NB4 (cell line): ENCODE measurements around the gene MRE11.

Source experiments
- DNase-seq: peaks from one replicate; pipeline ENCODE4 v3.0.0; 2010; ENCODE audit warnings: low read depth
- H3K4me3 ChIP-seq: one replicate; pipeline ENCODE4 v1.5.1; 2011; ENCODE audit warnings: mild to moderate bottlenecking, low read depth, low read length, moderate library complexity
- MYC ChIP-seq: IDR thresholded peaks from 2 replicates; pipeline ENCODE4 v1.6.1; 2011; ENCODE audit warnings: low read depth, low read length
- POLR2A ChIP-seq: IDR thresholded peaks from 2 replicates; pipeline ENCODE4 v1.6.1; 2011; ENCODE audit warnings: mild to moderate bottlenecking; ENCODE audit not compliant: insufficient read length; ENCODE audit errors: extremely low read depth
- TF ChIP-seq, protein P1 (sequence below): IDR thresholded peaks from 2 replicates; pipeline ENCODE4 v1.6.1; 2011; ENCODE audit warnings: low read depth, low read length
- TF ChIP-seq, protein P2 (sequence below): IDR thresholded peaks from one replicate; pipeline ENCODE4 v1.5.1; 2012; ENCODE audit warnings: low read depth, low read length

The MRE11 gene

GRCh38 chr11:94533206-94533605, 39.6 kb upstream of the MRE11 start:
- H3K4me3 ChIP-seq: no peak overlapping the region
- TF ChIP-seq POLR2A (no peak), MYC (no peak)
- TF ChIP-seq, protein P1, sequence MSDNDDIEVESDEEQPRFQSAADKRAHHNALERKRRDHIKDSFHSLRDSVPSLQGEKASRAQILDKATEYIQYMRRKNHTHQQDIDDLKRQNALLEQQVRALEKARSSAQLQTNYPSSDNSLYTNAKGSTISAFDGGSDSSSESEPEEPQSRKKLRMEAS: no peak
- TF ChIP-seq, protein P2, sequence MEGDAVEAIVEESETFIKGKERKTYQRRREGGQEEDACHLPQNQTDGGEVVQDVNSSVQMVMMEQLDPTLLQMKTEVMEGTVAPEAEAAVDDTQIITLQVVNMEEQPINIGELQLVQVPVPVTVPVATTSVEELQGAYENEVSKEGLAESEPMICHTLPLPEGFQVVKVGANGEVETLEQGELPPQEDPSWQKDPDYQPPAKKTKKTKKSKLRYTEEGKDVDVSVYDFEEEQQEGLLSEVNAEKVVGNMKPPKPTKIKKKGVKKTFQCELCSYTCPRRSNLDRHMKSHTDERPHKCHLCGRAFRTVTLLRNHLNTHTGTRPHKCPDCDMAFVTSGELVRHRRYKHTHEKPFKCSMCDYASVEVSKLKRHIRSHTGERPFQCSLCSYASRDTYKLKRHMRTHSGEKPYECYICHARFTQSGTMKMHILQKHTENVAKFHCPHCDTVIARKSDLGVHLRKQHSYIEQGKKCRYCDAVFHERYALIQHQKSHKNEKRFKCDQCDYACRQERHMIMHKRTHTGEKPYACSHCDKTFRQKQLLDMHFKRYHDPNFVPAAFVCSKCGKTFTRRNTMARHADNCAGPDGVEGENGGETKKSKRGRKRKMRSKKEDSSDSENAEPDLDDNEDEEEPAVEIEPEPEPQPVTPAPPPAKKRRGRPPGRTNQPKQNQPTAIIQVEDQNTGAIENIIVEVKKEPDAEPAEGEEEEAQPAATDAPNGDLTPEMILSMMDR: no peak
- DNase-seq: no peak

DNA sequence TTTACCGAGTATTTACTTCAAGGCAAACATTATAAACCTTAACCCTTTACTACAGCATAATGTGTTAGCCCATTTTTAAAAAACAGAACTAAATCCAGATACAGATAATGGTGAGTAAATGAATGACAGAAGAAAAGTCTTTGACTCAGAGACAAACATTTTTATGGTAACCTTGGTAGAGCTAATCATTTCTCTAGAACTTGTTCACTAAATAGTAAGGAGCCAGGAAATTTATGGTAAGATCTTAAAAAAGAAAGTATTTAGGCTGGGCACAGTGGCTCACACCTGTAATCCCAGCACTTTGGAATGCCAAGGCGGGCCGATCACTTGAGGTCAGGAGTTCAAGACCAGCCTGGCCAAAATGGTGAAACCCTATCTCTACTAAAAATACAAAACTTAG, 38.6 kb upstream of the MRE11 start:
- no peak for DNase-seq
- TF ChIP-seq POLR2A (no peak), MYC (no peak)
- TF ChIP-seq, protein P1: no peak
- TF ChIP-seq, protein P2: no peak
- H3K4me3 ChIP-seq: no peak overlapping the region

DNA sequence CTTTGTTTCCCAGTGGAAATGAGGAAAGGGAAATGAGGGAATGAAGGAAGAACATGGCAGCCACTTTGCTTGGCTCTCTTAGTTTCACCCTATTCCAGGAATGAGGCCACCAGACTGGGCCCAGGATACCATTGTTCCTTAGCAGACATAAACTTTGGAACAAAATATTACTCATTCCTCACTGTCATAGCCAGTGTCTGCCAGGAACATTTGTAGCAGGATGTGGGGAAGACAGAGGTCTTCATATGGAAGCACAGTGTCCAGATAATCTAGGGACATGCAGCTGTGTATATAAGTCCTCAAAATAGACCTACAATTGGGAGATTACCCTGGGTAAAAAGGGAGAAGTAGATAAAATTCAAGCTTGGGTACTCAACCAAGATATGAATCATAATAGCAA, 34.9 kb upstream of the MRE11 start:
- no peak for TF ChIP-seq MYC
- TF ChIP-seq, protein P1: no peak
- no peak for TF ChIP-seq POLR2A
- TF ChIP-seq, protein P2: no peak
- no peak for DNase-seq

GRCh38 chr11:94526645-94527438, 33.2 kb upstream of the MRE11 start:
- peak; percentile 68 for DNase-seq
- TF ChIP-seq, protein P2: no peak
- TF ChIP-seq MYC (no peak), POLR2A (no peak)
- TF ChIP-seq, protein P1: no peak

More for the DNA sequence above, 34.9 kb upstream of the MRE11 start:
- no peak overlapping the region for H3K4me3 ChIP-seq

DNA sequence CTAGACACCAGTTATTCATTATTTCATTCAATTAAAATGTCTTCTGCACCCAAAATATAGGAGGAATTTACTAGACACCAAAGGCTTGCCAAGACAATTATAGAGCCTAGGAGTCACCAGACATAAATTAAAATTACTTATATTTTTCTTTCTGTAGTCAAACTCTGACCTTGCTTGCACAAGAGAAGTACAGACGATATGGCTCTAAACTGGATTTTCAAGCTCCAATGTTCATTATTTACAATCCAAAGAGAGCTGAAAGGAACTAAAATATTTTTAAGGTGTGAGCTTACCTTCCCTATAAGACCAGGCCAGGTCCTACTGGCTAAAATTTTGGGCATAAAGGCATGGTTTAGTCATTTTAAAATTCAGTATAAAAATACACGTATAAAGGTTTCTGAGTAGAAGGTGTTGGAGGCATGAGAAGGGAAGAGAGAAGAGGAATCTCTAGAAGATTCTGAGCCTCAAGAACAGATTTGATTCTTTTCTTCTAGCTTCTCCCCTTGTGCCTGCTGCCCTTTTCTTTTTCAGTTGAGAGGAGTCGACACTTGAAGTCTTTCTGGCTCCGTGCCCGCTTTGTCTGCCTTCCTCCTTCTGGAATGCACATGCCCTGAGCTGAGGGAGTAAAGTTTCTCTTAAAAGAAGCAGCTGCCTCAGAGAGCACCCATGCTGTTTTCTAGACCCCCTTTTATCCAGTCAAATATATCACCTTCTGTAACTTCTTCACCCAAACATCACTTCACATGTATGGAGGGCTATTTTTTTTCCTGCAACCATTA, 32.1 kb upstream of the MRE11 start:
- DNase-seq: no peak

More at GRCh38 chr11:94526645-94527438, 33.2 kb upstream of the MRE11 start:
- H3K4me3 ChIP-seq: no peak overlapping the region

More for the DNA sequence above, 32.1 kb upstream of the MRE11 start:
- TF ChIP-seq POLR2A: no peak
- TF ChIP-seq MYC: no peak
- TF ChIP-seq, protein P2: no peak
- TF ChIP-seq, protein P1: no peak
- no peak overlapping the region for H3K4me3 ChIP-seq
